PFSK-1 (cell line): ENCODE measurements around the gene HUS1.

Experiments used
- FOXP2 ChIP-seq: optimal IDR thresholded peaks from 2 replicates; pipeline ENCODE3; 2011; ENCODE audit warnings: borderline replicate concordance, control low read depth, inconsistent platforms; ENCODE audit not compliant: insufficient read depth; ENCODE audit errors: extremely low read length, extremely low read depth
- POLR2AphosphoS5 ChIP-seq: IDR thresholded peaks from 2 replicates; pipeline ENCODE4 v1.6.1; 2012; ENCODE audit warnings: low read depth, mild to moderate bottlenecking, control low read depth, low read length, moderate library complexity
- REST ChIP-seq, 2 experiments: IDR thresholded peaks; 2 replicates each; pipeline versions ENCODE4 v1.6.1 to v1.8.0; 2011 to 2012; ENCODE audit warnings: low read depth in 2 of 2, low read length in 2 of 2, control low read depth in 1 of 2, inconsistent platforms in 1 of 2, mild to moderate bottlenecking in 1 of 2, moderate library complexity in 1 of 2; ENCODE audit not compliant: insufficient read depth in 1 of 2
- SIN3A ChIP-seq: IDR thresholded peaks from 2 replicates; pipeline ENCODE4 v1.6.1; 2012; ENCODE audit warnings: mild to moderate bottlenecking, low read length, moderate library complexity, borderline replicate concordance; ENCODE audit not compliant: insufficient read depth
- TAF1 ChIP-seq: IDR thresholded peaks from 2 replicates; pipeline ENCODE4 v1.6.1; 2012; ENCODE audit warnings: low read length, control low read depth, borderline replicate concordance; ENCODE audit not compliant: insufficient read depth

The HUS1 gene

GRCh38 chr7:47991741-47992311 is 12.4 kb upstream of the HUS1 start:
- peak; percentile 34; the same call in 1 of the 2 replicates for TF ChIP-seq SIN3A
- peak; percentile 62; the same call in 1 of the 2 replicates for TF ChIP-seq POLR2AphosphoS5
- TF ChIP-seq TAF1 = no peak
- TF ChIP-seq REST (IDR thresholded peaks at IDR 0.05; ENCODE audit: insufficient read depth in 1 of 2, low read depth in 2 of 2, low read length in 2 of 2) = no peak
- peak; percentile 81 for TF ChIP-seq FOXP2

- no peak for TF ChIP-seq FOXP2
- TF ChIP-seq POLR2AphosphoS5 = no peak
- no peak for TF ChIP-seq TAF1
- TF ChIP-seq SIN3A = no peak
- TF ChIP-seq REST (IDR thresholded peaks at IDR 0.05; ENCODE audit: insufficient read depth in 1 of 2, low read depth in 2 of 2, low read length in 2 of 2) = no peak
These were observed 11.9 kb upstream of the HUS1 start for GRCh38 chr7:47991270-47991669.

- TF ChIP-seq POLR2AphosphoS5 (no peak), TAF1 (no peak), SIN3A (no peak), REST (IDR thresholded peaks at IDR 0.05; ENCODE audit: insufficient read depth in 1 of 2, low read depth in 2 of 2, low read length in 2 of 2) (no peak), FOXP2 (no peak)
These were observed 11.2 kb upstream of the HUS1 start for GRCh38 chr7:47990592-47990991.

- TF ChIP-seq FOXP2 (no peak), SIN3A (no peak), POLR2AphosphoS5 (no peak), TAF1 (no peak), REST (IDR thresholded peaks at IDR 0.05; ENCODE audit: insufficient read depth in 1 of 2, low read depth in 2 of 2, low read length in 2 of 2) (no peak)
These were observed 9.3 kb upstream of the HUS1 start for GRCh38 chr7:47988496-47989386.
